Inflammatory macrophage treated with lipopolysaccharide for 4 hours (primary cell): ENCODE measurements around the gene TFAP2A.

Experiments used
- DNase-seq: peaks from one replicate; pipeline ENCODE4 v3.0.0-alpha.2; 2020

Gene TFAP2A

GRCh38 chr6:10425975-10426780 is 11.3 kb upstream of the TFAP2A start:
- no peak for DNase-seq

- no peak for DNase-seq
Observed at GRCh38 chr6:10425176-10425974, 10.5 kb upstream of the TFAP2A start.

GRCh38 chr6:10424040-10424439 is 9.2 kb upstream of the TFAP2A start:
- DNase-seq, result no peak

- DNase-seq, result no peak
Observed at GRCh38 chr6:10422737-10423034, 7.8 kb upstream of the TFAP2A start.

GRCh38 chr6:10421921-10422736 is 7.3 kb upstream of the TFAP2A start:
- DNase-seq, result no peak

- no peak for DNase-seq
Observed at GRCh38 chr6:10421158-10421920, 6.5 kb upstream of the TFAP2A start.

GRCh38 chr6:10420546-10421157 is 5.8 kb upstream of the TFAP2A start:
- no peak for DNase-seq

- peak; percentile 26 for DNase-seq
Observed at GRCh38 chr6:10419749-10420545, 5.1 kb upstream of the TFAP2A start.

- DNase-seq, result no peak
Observed at GRCh38 chr6:10418862-10419748, 4.2 kb upstream of the TFAP2A start.

- no peak for DNase-seq
Observed at GRCh38 chr6:10418361-10418861, 3.5 kb upstream of the TFAP2A start.

GRCh38 chr6:10417681-10418104 is 2.8 kb upstream of the TFAP2A start:
- no peak for DNase-seq

GRCh38 chr6:10416863-10417641 is 2.2 kb upstream of the TFAP2A start:
- DNase-seq, result no peak

GRCh38 chr6:10416516-10416862 is 1.6 kb upstream of the TFAP2A start:
- no peak for DNase-seq

GRCh38 chr6:10415617-10416480 is 975 bp upstream of the TFAP2A start:
- DNase-seq, result no peak

- no peak for DNase-seq
Observed at GRCh38 chr6:10413850-10414738, 780 bp downstream of the TFAP2A start.

GRCh38 chr6:10413262-10413849 is 1.5 kb downstream of the TFAP2A start:
- no peak for DNase-seq
